ENCODE measurements around the gene MCOLN1. TPM values are rescaled to one million over a fixed set of nuclear protein-coding genes. Genes with fewer than 3 reads are reported as not detected.

The MCOLN1 gene
- total and polyA plus RNA-seq, 9 of the 15 experiments (the other 6 are each of a cell fraction or from before 2014, with no cell fraction given): 0.25 to 15.4 (median 7.1) TPM

DNA sequence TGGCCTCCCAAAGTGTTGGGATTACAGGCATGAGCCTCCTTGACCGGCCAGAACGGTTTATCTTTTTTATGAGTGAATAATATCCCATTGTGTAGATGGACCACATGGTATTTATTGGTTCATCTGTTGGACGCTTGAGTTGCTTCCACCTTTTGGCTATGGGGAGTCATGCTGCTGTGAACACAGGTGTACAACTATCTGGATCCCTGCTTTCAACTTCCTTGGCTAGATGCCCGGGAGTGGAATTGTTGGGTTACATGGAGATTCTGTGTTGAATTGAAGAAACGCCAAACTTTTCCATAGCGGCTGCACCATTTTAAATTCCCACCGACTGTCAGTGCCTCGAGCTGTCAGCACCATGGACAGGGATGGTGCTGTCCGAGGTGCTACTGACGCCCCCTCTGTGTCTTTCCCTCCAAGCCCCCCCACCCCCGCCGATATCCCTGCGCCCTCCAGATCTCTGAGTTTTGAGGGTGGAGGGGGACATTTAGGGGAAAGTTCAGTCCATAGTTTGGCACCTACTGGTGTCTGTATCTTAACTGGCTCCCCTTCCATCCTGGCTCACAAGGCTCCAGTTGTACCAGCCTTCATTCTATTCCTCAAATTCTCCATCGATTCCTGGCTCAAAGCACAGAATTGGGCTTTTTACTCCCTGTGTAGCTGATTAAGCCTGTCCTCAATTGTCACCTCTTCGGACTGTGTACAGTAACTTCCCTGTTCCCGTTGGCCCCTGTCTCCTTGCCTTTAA is 40.4 kb downstream of the MCOLN1 start (continued):
- 0 out of 2 replicates have a peak, but pooled peaks have one; percentile 43 for TF ChIP-seq CBFB (CRISPR knock-in tag; IDR thresholded peaks at IDR 0.05)
- TF ChIP-seq ZFX (CRISPR knock-in tag; IDR thresholded peaks at IDR 0.05): peak; percentile 54
- TF ChIP-seq ZNF431 (CRISPR knock-in tag; IDR thresholded peaks at IDR 0.05): peak; percentile 88
- TF ChIP-seq ZNF175 (CRISPR knock-in tag; IDR thresholded peaks at IDR 0.05; ENCODE audit: low read depth): peak; percentile 93
- TF ChIP-seq, protein P1, sequence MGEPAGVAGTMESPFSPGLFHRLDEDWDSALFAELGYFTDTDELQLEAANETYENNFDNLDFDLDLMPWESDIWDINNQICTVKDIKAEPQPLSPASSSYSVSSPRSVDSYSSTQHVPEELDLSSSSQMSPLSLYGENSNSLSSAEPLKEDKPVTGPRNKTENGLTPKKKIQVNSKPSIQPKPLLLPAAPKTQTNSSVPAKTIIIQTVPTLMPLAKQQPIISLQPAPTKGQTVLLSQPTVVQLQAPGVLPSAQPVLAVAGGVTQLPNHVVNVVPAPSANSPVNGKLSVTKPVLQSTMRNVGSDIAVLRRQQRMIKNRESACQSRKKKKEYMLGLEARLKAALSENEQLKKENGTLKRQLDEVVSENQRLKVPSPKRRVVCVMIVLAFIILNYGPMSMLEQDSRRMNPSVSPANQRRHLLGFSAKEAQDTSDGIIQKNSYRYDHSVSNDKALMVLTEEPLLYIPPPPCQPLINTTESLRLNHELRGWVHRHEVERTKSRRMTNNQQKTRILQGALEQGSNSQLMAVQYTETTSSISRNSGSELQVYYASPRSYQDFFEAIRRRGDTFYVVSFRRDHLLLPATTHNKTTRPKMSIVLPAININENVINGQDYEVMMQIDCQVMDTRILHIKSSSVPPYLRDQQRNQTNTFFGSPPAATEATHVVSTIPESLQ (CRISPR knock-in tag; IDR thresholded peaks at IDR 0.05): peak; percentile 100
- TF ChIP-seq ZNF217 (CRISPR knock-in tag; IDR thresholded peaks at IDR 0.05): peak; percentile 92; the same call in 1 of the 2 replicates
- no peak for TF ChIP-seq NR4A1 (CRISPR knock-in tag; IDR thresholded peaks at IDR 0.05)
- TF ChIP-seq NR4A1 (tag; IDR thresholded peaks at IDR 0.05): 0 out of 2 replicates have a peak, but pooled peaks have one; percentile 23
- peak; percentile 57; the same call in 1 of the 2 replicates for TF ChIP-seq ZNF143 (CRISPR knock-in tag; IDR thresholded peaks at IDR 0.05)
- TF ChIP-seq RFX5 (IDR thresholded peaks at IDR 0.05; ENCODE audit: low read depth, low read length): peak; percentile 68
- TF ChIP-seq, protein P2, sequence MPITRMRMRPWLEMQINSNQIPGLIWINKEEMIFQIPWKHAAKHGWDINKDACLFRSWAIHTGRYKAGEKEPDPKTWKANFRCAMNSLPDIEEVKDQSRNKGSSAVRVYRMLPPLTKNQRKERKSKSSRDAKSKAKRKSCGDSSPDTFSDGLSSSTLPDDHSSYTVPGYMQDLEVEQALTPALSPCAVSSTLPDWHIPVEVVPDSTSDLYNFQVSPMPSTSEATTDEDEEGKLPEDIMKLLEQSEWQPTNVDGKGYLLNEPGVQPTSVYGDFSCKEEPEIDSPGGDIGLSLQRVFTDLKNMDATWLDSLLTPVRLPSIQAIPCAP (CRISPR knock-in tag; IDR thresholded peaks at IDR 0.05; ENCODE audit: borderline replicate concordance): peak; percentile 97; the same call in 1 of the 2 replicates
- TF ChIP-seq, protein P3, sequence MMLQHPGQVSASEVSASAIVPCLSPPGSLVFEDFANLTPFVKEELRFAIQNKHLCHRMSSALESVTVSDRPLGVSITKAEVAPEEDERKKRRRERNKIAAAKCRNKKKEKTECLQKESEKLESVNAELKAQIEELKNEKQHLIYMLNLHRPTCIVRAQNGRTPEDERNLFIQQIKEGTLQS (IDR thresholded peaks at IDR 0.05): no peak
- TF ChIP-seq, protein P3 (CRISPR knock-in tag; conservative IDR thresholded peaks at IDR 0.05): 0 out of 2 replicates have a peak, but pooled peaks have one; percentile 20
- TF ChIP-seq HMG20A (CRISPR knock-in tag; conservative IDR thresholded peaks at IDR 0.05): no peak
- no peak for TF ChIP-seq HNRNPL (IDR thresholded peaks at IDR 0.05; ENCODE audit: low read depth, low read length)
- no peak for TF ChIP-seq ZNF79 (CRISPR knock-in tag; IDR thresholded peaks at IDR 0.05; ENCODE audit: low read depth)
- TF ChIP-seq, protein P4, sequence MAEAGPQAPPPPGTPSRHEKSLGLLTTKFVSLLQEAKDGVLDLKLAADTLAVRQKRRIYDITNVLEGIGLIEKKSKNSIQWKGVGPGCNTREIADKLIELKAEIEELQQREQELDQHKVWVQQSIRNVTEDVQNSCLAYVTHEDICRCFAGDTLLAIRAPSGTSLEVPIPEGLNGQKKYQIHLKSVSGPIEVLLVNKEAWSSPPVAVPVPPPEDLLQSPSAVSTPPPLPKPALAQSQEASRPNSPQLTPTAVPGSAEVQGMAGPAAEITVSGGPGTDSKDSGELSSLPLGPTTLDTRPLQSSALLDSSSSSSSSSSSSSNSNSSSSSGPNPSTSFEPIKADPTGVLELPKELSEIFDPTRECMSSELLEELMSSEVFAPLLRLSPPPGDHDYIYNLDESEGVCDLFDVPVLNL (CRISPR knock-in tag; IDR thresholded peaks at IDR 0.05; ENCODE audit: low read depth): peak; percentile 95
- TF ChIP-seq OTX1 (CRISPR knock-in tag; IDR thresholded peaks at IDR 0.05): no peak
- TF ChIP-seq MAZ (CRISPR knock-in tag; conservative IDR thresholded peaks at IDR 0.05 in 1 of 2, IDR thresholded peaks at IDR 0.05 in 1 of 2): peak in 1 of 2 experiments; percentile 100; a peak in 2 of 4 replicates
- TF ChIP-seq, protein P5, sequence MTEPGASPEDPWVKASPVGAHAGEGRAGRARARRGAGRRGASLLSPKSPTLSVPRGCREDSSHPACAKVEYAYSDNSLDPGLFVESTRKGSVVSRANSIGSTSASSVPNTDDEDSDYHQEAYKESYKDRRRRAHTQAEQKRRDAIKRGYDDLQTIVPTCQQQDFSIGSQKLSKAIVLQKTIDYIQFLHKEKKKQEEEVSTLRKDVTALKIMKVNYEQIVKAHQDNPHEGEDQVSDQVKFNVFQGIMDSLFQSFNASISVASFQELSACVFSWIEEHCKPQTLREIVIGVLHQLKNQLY (CRISPR knock-in tag; conservative IDR thresholded peaks at IDR 0.05): peak in 1 of 2 experiments; percentile 98; a peak in 2 of 4 replicates
- 0 out of 2 replicates have a peak, but pooled peaks have one; percentile 44 for TF ChIP-seq SMAD3 (CRISPR knock-in tag; conservative IDR thresholded peaks at IDR 0.05)
- peak; percentile 91 for TF ChIP-seq GABPB1 (CRISPR knock-in tag; IDR thresholded peaks at IDR 0.05)

Data from K562 (cell line).